ENCODE results near the gene TYK2.
"Not testable (repeated sequence)": the region's sequence is repeated elsewhere in the genome, so short reads cannot be mapped to it uniquely, and the experiment has no call there.

Gene TYK2

GRCh38 chr19:10407096-10407495 is 26.7 kb upstream of the TYK2 start:
- DNase-seq (ENCODE audit: low read depth), result no peak

GRCh38 chr19:10406191-10406590 is 25.8 kb upstream of the TYK2 start:
- no peak for DNase-seq (ENCODE audit: low read depth)

GRCh38 chr19:10404888-10405820 is 24.8 kb upstream of the TYK2 start:
- DNase-seq (ENCODE audit: low read depth), result peak; percentile 12

GRCh38 chr19:10403137-10404021 is 23.0 kb upstream of the TYK2 start, which contains the start of gene CDC37:
Gene CDC37, minus strand, starts transcription at chr19:10403542. Its CDS starts 63 bp downstream, at chr19:10403479.
- peak; percentile 96 for DNase-seq (ENCODE audit: low read depth)

- no peak for DNase-seq (ENCODE audit: low read depth)
These were observed 22.2 kb upstream of the TYK2 start for GRCh38 chr19:10402441-10403038.

- DNase-seq (ENCODE audit: low read depth), result no peak
These were observed 19.5 kb upstream of the TYK2 start for GRCh38 chr19:10399878-10400277.

GRCh38 chr19:10399340-10399739 is 19.0 kb upstream of the TYK2 start:
- not testable (repeated sequence) for DNase-seq (ENCODE audit: low read depth)

- no peak for DNase-seq (ENCODE audit: low read depth)
These were observed 18.4 kb upstream of the TYK2 start for GRCh38 chr19:10398819-10399218.

GRCh38 chr19:10395917-10396316 is 15.5 kb upstream of the TYK2 start:
- DNase-seq (ENCODE audit: low read depth), result no peak

- no peak for DNase-seq (ENCODE audit: low read depth)
These were observed 15.1 kb upstream of the TYK2 start for GRCh38 chr19:10395436-10395835.

- DNase-seq (ENCODE audit: low read depth), result no peak
These were observed 14.6 kb upstream of the TYK2 start for GRCh38 chr19:10395003-10395402.

GRCh38 chr19:10393137-10393536 is 12.8 kb upstream of the TYK2 start:
- no peak for DNase-seq (ENCODE audit: low read depth)

GRCh38 chr19:10392120-10392519 is 11.7 kb upstream of the TYK2 start:
- no peak for DNase-seq (ENCODE audit: low read depth)

- DNase-seq (ENCODE audit: low read depth), result peak; percentile 50
These were observed 10.4 kb upstream of the TYK2 start for GRCh38 chr19:10390652-10391286.

- DNase-seq (ENCODE audit: low read depth), result no peak
These were observed 9.5 kb upstream of the TYK2 start for GRCh38 chr19:10389863-10390262.

- DNase-seq (ENCODE audit: low read depth), result peak; percentile 49
These were observed 8.6 kb upstream of the TYK2 start for GRCh38 chr19:10388957-10389356.

- no peak for DNase-seq (ENCODE audit: low read depth)
These were observed 4.2 kb upstream of the TYK2 start for GRCh38 chr19:10384580-10384979.

- not testable (repeated sequence) for DNase-seq (ENCODE audit: low read depth)
These were observed 2.8 kb upstream of the TYK2 start for GRCh38 chr19:10383223-10383499.

- no peak for DNase-seq (ENCODE audit: low read depth)
These were observed 476 bp downstream of the TYK2 start for GRCh38 chr19:10379880-10380312.

GRCh38 chr19:10378124-10378523 is 2.2 kb downstream of the TYK2 start:
- DNase-seq (ENCODE audit: low read depth), result no peak

GRCh38 chr19:10377140-10377640 is 3.2 kb downstream of the TYK2 start:
- not testable (repeated sequence) for DNase-seq (ENCODE audit: low read depth)

- DNase-seq (ENCODE audit: low read depth), result no peak
These were observed 5.4 kb downstream of the TYK2 start for GRCh38 chr19:10374931-10375330.

Data from fibroblast of gingiva (primary cell).